ENCODE results near the gene SMTN. TPM values are rescaled to one million over a fixed set of nuclear protein-coding genes. Genes with fewer than 3 reads are reported as not detected.

The SMTN gene
- total and polyA plus RNA-seq, 9 donors: 23.1 to 238 (median 61.2) TPM

GRCh38 chr22:31046539-31047226, 34.4 kb upstream of the SMTN start:
- H3K4me1 ChIP-seq (ENCODE audit: insufficient read depth): peaks cover 21% of the 10 kb centered on the region
- peak; percentile 62 to 76 (median 69) for DNase-seq
- H3K27me3 ChIP-seq: no peaks in the 10 kb centered on the region
- no peaks in the 10 kb centered on the region for H3K9me3 ChIP-seq
- WGBS, 3 donors: 53 to 56% (median 54%) methylated on average over 11 of the region's 11 CpGs
- no peaks in the 10 kb centered on the region for H3K36me3 ChIP-seq
- H3K27ac ChIP-seq: peak overlapping the region; percentile 12 to 25
- TF ChIP-seq POLR2A (IDR thresholded peaks at IDR 0.05): no peak
- no peak for TF ChIP-seq EP300 (IDR thresholded peaks at IDR 0.05)
- no peak for TF ChIP-seq CTCF (IDR thresholded peaks at IDR 0.05)
- intact Hi-C loops (cut with DNase I): loop anchor here in 1 of 4 donors (10.0 kb wide), 1 partner anchor 82 kb away; the partner anchor contains the start of genes MORC2 and TUG1
- no peak overlapping the region for H3K4me3 ChIP-seq

GRCh38 chr22:31048570-31048969, 32.5 kb upstream of the SMTN start:
- peaks cover 21% of the 10 kb centered on the region for H3K4me1 ChIP-seq (ENCODE audit: insufficient read depth)
- no peaks in the 10 kb centered on the region for H3K9me3 ChIP-seq
- intact Hi-C loops (cut with DNase I): loop anchor here in 1 of 4 donors (10.0 kb wide), 1 partner anchor 84 kb away; the partner anchor contains the start of genes MORC2 and TUG1
- H3K36me3 ChIP-seq: no peaks in the 10 kb centered on the region
- TF ChIP-seq EP300 (IDR thresholded peaks at IDR 0.05) (no peak), POLR2A (IDR thresholded peaks at IDR 0.05) (no peak), CTCF (IDR thresholded peaks at IDR 0.05) (no peak)
- no peaks in the 10 kb centered on the region for H3K27me3 ChIP-seq
- WGBS, 3 donors: 91 to 97% (median 95%) methylated on average over 4 of the region's 4 CpGs
- no peak overlapping the region for H3K4me3 ChIP-seq
- no peak for DNase-seq
- no peak overlapping the region for H3K27ac ChIP-seq

GRCh38 chr22:31049815-31050420, 31.2 kb upstream of the SMTN start:
- DNase-seq: no peak
- no peaks in the 10 kb centered on the region for H3K9me3 ChIP-seq
- TF ChIP-seq POLR2A (IDR thresholded peaks at IDR 0.05) (no peak), EP300 (IDR thresholded peaks at IDR 0.05) (no peak), CTCF (IDR thresholded peaks at IDR 0.05) (no peak)
- intact Hi-C loops (cut with DNase I): loop anchor here in 1 of 4 donors (10.0 kb wide), 1 partner anchor 85 kb away; the partner anchor contains the start of genes MORC2 and TUG1
- no peaks in the 10 kb centered on the region for H3K27me3 ChIP-seq
- H3K4me1 ChIP-seq (ENCODE audit: insufficient read depth): peaks cover 17% of the 10 kb centered on the region
- WGBS, 3 donors: 43 to 56% (median 56%) methylated on average over 3 of the region's 3 CpGs
- H3K36me3 ChIP-seq: no peaks in the 10 kb centered on the region
- H3K4me3 ChIP-seq: no peak overlapping the region
- no peak overlapping the region for H3K27ac ChIP-seq

GRCh38 chr22:31055117-31055634, 25.9 kb upstream of the SMTN start:
- H3K9me3 ChIP-seq: no peaks in the 10 kb centered on the region
- H3K27ac ChIP-seq: peak overlapping the region; percentile 50 to 57
- intact Hi-C loops (cut with DNase I): no loop called here
- TF ChIP-seq CTCF (IDR thresholded peaks at IDR 0.05) (no peak), POLR2A (IDR thresholded peaks at IDR 0.05) (no peak), EP300 (IDR thresholded peaks at IDR 0.05) (no peak)
- DNase-seq: no peak
- H3K27me3 ChIP-seq: no peaks in the 10 kb centered on the region
- peaks cover 6% of the 10 kb centered on the region for H3K4me1 ChIP-seq (ENCODE audit: insufficient read depth)
- WGBS, 3 donors: 41 to 51% (median 46%) methylated on average over 5 of the region's 5 CpGs
- H3K36me3 ChIP-seq: no peaks in the 10 kb centered on the region
- H3K4me3 ChIP-seq: no peak overlapping the region
